Stimulated activated CD4-positive, alpha-beta T cell treated with anti-CD3 and anti-CD28 coated beads, Interleukin-12 subunit alpha, Interleukin-12 subunit beta, amount 100 ng/mL, for 48 hours (primary cell): ENCODE results near the gene CORO2B.

Experiments
- DNase-seq, 3 donors: peaks; one replicate each; pipeline ENCODE4 v3.0.0-alpha.2; 2020; ENCODE audit warnings: low read depth in 2 of 3, low spot score in 1 of 3

The CORO2B gene

GRCh38 chr15:68765602-68766368 lies 187.0 kb downstream of the CORO2B start:
- DNase-seq = no peak

GRCh38 chr15:68767833-68768232 lies 189.0 kb downstream of the CORO2B start:
- DNase-seq = no peak

- DNase-seq = no peak
Observed at GRCh38 chr15:68768321-68768720, 189.5 kb downstream of the CORO2B start.

- DNase-seq = no peak
Observed at GRCh38 chr15:68769702-68770101, 190.9 kb downstream of the CORO2B start.

- DNase-seq = no peak
Observed at GRCh38 chr15:68770216-68770615, 191.4 kb downstream of the CORO2B start.

GRCh38 chr15:68773036-68773435 lies 194.2 kb downstream of the CORO2B start:
- no peak for DNase-seq

GRCh38 chr15:68774120-68774519 lies 195.3 kb downstream of the CORO2B start:
- no peak for DNase-seq

- DNase-seq = no peak
Observed at GRCh38 chr15:68774521-68775235, 195.9 kb downstream of the CORO2B start.

- no peak for DNase-seq
Observed at GRCh38 chr15:68775236-68775577, 196.4 kb downstream of the CORO2B start.

- DNase-seq = no peak
Observed at GRCh38 chr15:68775671-68776476, 197.1 kb downstream of the CORO2B start.

GRCh38 chr15:68776477-68777270 lies 197.9 kb downstream of the CORO2B start:
- DNase-seq = no peak
